Tibial artery (tissue), 4 donors: ENCODE data around the gene BCAP31.
"Not testable (repeated sequence)": the region's sequence is repeated elsewhere in the genome, so short reads cannot be mapped to it uniquely, and the experiment has no call there.

ENCODE experiments used
- DNase-seq, 2 donors: peaks; one replicate each; pipeline ENCODE4 v3.0.0-alpha.2; 2019
- H3K27ac ChIP-seq, 2 donors: fragments of 200-600 bp; sonication (generic) in 1 of 2; 1 replicate in 1 of 2; 2 replicates in 1 of 2; pipeline ENCODE4 v1.5.1; 2018 to 2019; ENCODE audit warnings: mild to moderate bottlenecking in 1 of 2
- H3K27me3 ChIP-seq, 2 donors: fragments of 200-600 bp; sonication (generic) in 1 of 2; one replicate each; pipeline versions ENCODE4 v1.5.1 to v1.6.0; 2016 to 2019
- H3K36me3 ChIP-seq, 3 donors: fragments of 200-600 bp; sonication (generic) in 2 of 3; one replicate each; pipeline ENCODE4 v1.5.1; 2016 to 2019; ENCODE audit warnings: mild to moderate bottlenecking in 2 of 3
- H3K4me1 ChIP-seq, 4 donors: fragments of 200-600 bp; sonication (generic) in 2 of 4; 1 replicate in 3 of 4; 2 replicates in 1 of 4; pipeline ENCODE4 v1.5.1; 2016 to 2019
- H3K4me3 ChIP-seq, 2 donors: fragments of 200-600 bp; sonication (generic) in 1 of 2; 1 replicate in 1 of 2; 2 replicates in 1 of 2; pipeline ENCODE4 v1.5.1; 2018 to 2019; ENCODE audit warnings: mild to moderate bottlenecking in 2 of 2
- H3K9me3 ChIP-seq, 3 donors: fragments of 200-600 bp; sonication (generic) in 1 of 3; one replicate each; pipeline ENCODE4 v1.5.1; 2016 to 2019
- CTCF ChIP-seq, 2 experiments: fragments of 200-600 bp in 1 of 2; fragments of 450-650 bp in 1 of 2; IDR thresholded peaks; one replicate each; pipeline ENCODE4 v1.5.1; 2017 to 2019; ENCODE audit warnings: antibody characterized with exemption in 2 of 2, mild to moderate bottlenecking in 1 of 2, moderate library complexity in 1 of 2
- intact Hi-C: fragments of 100-400 bp; cut with DNase I; formaldehyde crosslinking; loops from one replicate; pipeline ENCODE4 v1.15.0; 2023; ENCODE audit warnings: low total_unique reads

BCAP31 gene

GRCh38 chrX:153733651-153734240 lies 9.6 kb upstream of the BCAP31 start:
- TF ChIP-seq CTCF (IDR thresholded peaks at IDR 0.05): no peak
- Histone ChIP-seq H3K36me3 (peaks cover 0 to 22% (median 14%) of the 10 kb centered on the region in 3 donors), H3K4me3 (no peak overlapping the region), H3K4me1 (no peaks in the 10 kb centered on the region), H3K9me3 (peaks cover 0 to 6% (median 5%) of the 10 kb centered on the region in 3 donors), H3K27me3 (no peaks in the 10 kb centered on the region), H3K27ac (no peak overlapping the region)
- intact Hi-C loops: no loop called here
- DNase-seq: no peak

- Histone ChIP-seq H3K4me3 (no peak overlapping the region), H3K9me3 (peaks cover 0 to 6% (median 5%) of the 10 kb centered on the region in 3 donors), H3K4me1 (peaks cover 0 to 13% (median 11%) of the 10 kb centered on the region in 4 donors), H3K36me3 (peaks cover 0 to 22% (median 14%) of the 10 kb centered on the region in 3 donors), H3K27me3 (no peaks in the 10 kb centered on the region), H3K27ac (no peak overlapping the region)
- no peak for TF ChIP-seq CTCF (IDR thresholded peaks at IDR 0.05)
- intact Hi-C loops: no loop called here
- no peak for DNase-seq
Measured at GRCh38 chrX:153732401-153732800, 8.2 kb upstream of the BCAP31 start.

- H3K4me3 ChIP-seq: no peak overlapping the region
- H3K36me3 ChIP-seq: peaks cover 0 to 19% (median 8%) of the 10 kb centered on the region in 3 donors
- intact Hi-C loops: no loop called here
- no peak for DNase-seq
- H3K27me3 ChIP-seq: no peaks in the 10 kb centered on the region
- no peak overlapping the region for H3K27ac ChIP-seq
- H3K9me3 ChIP-seq: peaks cover 0 to 6% (median 5%) of the 10 kb centered on the region in 3 donors
- peaks cover 0 to 18% (median 15%) of the 10 kb centered on the region in 4 donors for H3K4me1 ChIP-seq
- no peak for TF ChIP-seq CTCF (IDR thresholded peaks at IDR 0.05)
Measured at GRCh38 chrX:153731845-153732215, 7.6 kb upstream of the BCAP31 start.

GRCh38 chrX:153731117-153731844 lies 7.1 kb upstream of the BCAP31 start:
- peaks cover 0 to 6% (median 5%) of the 10 kb centered on the region in 3 donors for H3K9me3 ChIP-seq
- intact Hi-C loops: no loop called here
- DNase-seq: no peak
- no peak overlapping the region for H3K27ac ChIP-seq
- no peak overlapping the region for H3K4me3 ChIP-seq
- TF ChIP-seq CTCF (IDR thresholded peaks at IDR 0.05): no peak
- peaks cover 0 to 24% (median 20%) of the 10 kb centered on the region in 4 donors for H3K4me1 ChIP-seq
- no peaks in the 10 kb centered on the region for H3K27me3 ChIP-seq
- H3K36me3 ChIP-seq: peaks cover 0 to 14% (median 3%) of the 10 kb centered on the region in 3 donors

- H3K27ac ChIP-seq, H3K4me3 ChIP-seq, intact Hi-C loops, H3K36me3 ChIP-seq, H3K9me3 ChIP-seq, H3K27me3 ChIP-seq, DNase-seq: not testable (repeated sequence)
- H3K4me1 ChIP-seq: peaks cover 0 to 35% (median 32%) of the 10 kb centered on the region in 4 donors
Measured at GRCh38 chrX:153730115-153730514, 5.9 kb upstream of the BCAP31 start.

- TF ChIP-seq CTCF (IDR thresholded peaks at IDR 0.05): no peak
- peaks cover 0 to 8% (median 0%) of the 10 kb centered on the region in 3 donors for H3K36me3 ChIP-seq
- no peak for DNase-seq
- H3K4me3 ChIP-seq: no peak overlapping the region
- no peaks in the 10 kb centered on the region for H3K27me3 ChIP-seq
- intact Hi-C loops: no loop called here
- peaks cover 0 to 6% (median 5%) of the 10 kb centered on the region in 3 donors for H3K9me3 ChIP-seq
- H3K27ac ChIP-seq: no peak overlapping the region
- peaks cover 0 to 39% (median 36%) of the 10 kb centered on the region in 4 donors for H3K4me1 ChIP-seq
Measured at GRCh38 chrX:153728951-153729631, 4.9 kb upstream of the BCAP31 start.
